A673 (cell line): ENCODE measurements around the gene CENPA.

Experiments used
- CTCF ChIP-seq: fragments of 300-800, 200-600 bp; sonication (generic); conservative IDR thresholded peaks from 2 replicates; pipeline ENCODE4 v1.5.1; 2017; ENCODE audit warnings: low read depth, mild to moderate bottlenecking, antibody characterized with exemption, low read length, moderate library complexity, mixed read lengths
- EZH2 ChIP-seq: fragments of 200-600 bp; sonication (generic); IDR thresholded peaks from 2 replicates; pipeline ENCODE4 v1.6.1; 2017; ENCODE audit warnings: borderline replicate concordance, low read depth, mild to moderate bottlenecking, mixed read lengths, antibody characterized with exemption, low read length; ENCODE audit not compliant: poor library complexity, severe bottlenecking

- TF ChIP-seq CTCF (no peak), EZH2 (no peak)
Measured at GRCh38 chr2:26769089-26769761, 16.6 kb upstream of the CENPA start.
